Endodermal cell (in vitro differentiated cells): ENCODE data around the gene NOTCH2. TPM values are rescaled to one million over a fixed set of nuclear protein-coding genes. Genes with fewer than 3 reads are reported as not detected.

Experiments used
- DNase-seq: peaks from one replicate; pipeline ENCODE4 v3.0.0-alpha.2; 2017
- H3K27ac ChIP-seq: 2 replicates; pipeline ENCODE4 v1.5.1; 2013; ENCODE audit warnings: mild to moderate bottlenecking, low read depth, low read length, moderate library complexity
- H3K27me3 ChIP-seq: 2 replicates; pipeline ENCODE4 v1.6.1; 2013; ENCODE audit warnings: mild to moderate bottlenecking, low read length, moderate library complexity; ENCODE audit not compliant: insufficient read depth, control insufficient read depth, poor library complexity, severe bottlenecking
- H3K36me3 ChIP-seq: 2 replicates; pipeline ENCODE4 v1.7.0; 2013; ENCODE audit warnings: mild to moderate bottlenecking, low read length, moderate library complexity; ENCODE audit not compliant: control insufficient read depth, insufficient read depth
- H3K4me1 ChIP-seq: one replicate; pipeline ENCODE4 v1.7.0; 2013; ENCODE audit warnings: low read length; ENCODE audit not compliant: control insufficient read depth, insufficient read depth
- H3K4me3 ChIP-seq: 2 replicates; pipeline ENCODE4 v1.5.1; 2013; ENCODE audit warnings: mild to moderate bottlenecking, low read length, moderate library complexity
- H3K9ac ChIP-seq: 2 replicates; pipeline ENCODE4 v1.6.1; 2013; ENCODE audit warnings: mild to moderate bottlenecking, low read length, moderate library complexity; ENCODE audit not compliant: poor library complexity, severe bottlenecking; ENCODE audit errors: extremely low read depth
- H3K9me3 ChIP-seq: 2 replicates; pipeline ENCODE4 v1.6.1; 2013; ENCODE audit warnings: mild to moderate bottlenecking, low read length, moderate library complexity; ENCODE audit not compliant: control insufficient read depth
- H3K27ac Mint-ChIP-seq: 2 replicates; pipeline ENCODE4 v1.8.0; 2020; ENCODE audit warnings: mixed read lengths
- H3K27me3 Mint-ChIP-seq: 2 replicates; pipeline ENCODE4 v1.8.0; 2021; ENCODE audit warnings: mild to moderate bottlenecking, mixed read lengths; ENCODE audit not compliant: insufficient read depth
- H3K36me3 Mint-ChIP-seq: 2 replicates; pipeline ENCODE4 v1.8.0; 2020; ENCODE audit warnings: low read depth, mixed read lengths
- H3K4me1 Mint-ChIP-seq: 2 replicates; pipeline ENCODE4 v1.8.0; 2020; ENCODE audit warnings: mixed read lengths
- H3K4me3 Mint-ChIP-seq: 2 replicates; pipeline ENCODE4 v1.8.0; 2020; ENCODE audit warnings: mild to moderate bottlenecking, moderate library complexity, mixed read lengths
- H3K9me3 Mint-ChIP-seq: 2 replicates; pipeline ENCODE4 v1.8.0; 2020; ENCODE audit warnings: mild to moderate bottlenecking, mixed read lengths
- WGBS, 2 experiments: methylation state at CpG; one replicate each; pipeline versions ENCODE4 v1.1.5 to v1.1.7; 2013; ENCODE audit warnings: missing lambda C conversion rate in 2 of 2, mixed read lengths in 1 of 2; ENCODE audit not compliant: insufficient coverage in 1 of 2, insufficient read length in 1 of 2; 5-methylcytosine and 5-hydroxymethylcytosine counted together
- total RNA-seq, 2 donors: library from RNA; stranded (reverse); fragmentation: NEBNext Ultra II Directional in 1 of 2; extraction: Animal tissue kit (Norgen Biotek cat#: 25700) in 1 of 2; gene quantifications; 2 replicates in 1 of 2; 3 replicates in 1 of 2; pipeline ENCODE4 v1.2.1, GENCODE V29; 2021
- TF ChIP-seq, protein P1 (sequence below): fragments of 200-600 bp; sonication (generic); conservative IDR thresholded peaks from 2 replicates; pipeline ENCODE4 v1.5.0; 2021; ENCODE audit warnings: antibody characterized with exemption, mild to moderate bottlenecking

Gene NOTCH2
- total RNA-seq, 2 donors from 2014 or later, result 79.0 to 88.3 TPM

DNA sequence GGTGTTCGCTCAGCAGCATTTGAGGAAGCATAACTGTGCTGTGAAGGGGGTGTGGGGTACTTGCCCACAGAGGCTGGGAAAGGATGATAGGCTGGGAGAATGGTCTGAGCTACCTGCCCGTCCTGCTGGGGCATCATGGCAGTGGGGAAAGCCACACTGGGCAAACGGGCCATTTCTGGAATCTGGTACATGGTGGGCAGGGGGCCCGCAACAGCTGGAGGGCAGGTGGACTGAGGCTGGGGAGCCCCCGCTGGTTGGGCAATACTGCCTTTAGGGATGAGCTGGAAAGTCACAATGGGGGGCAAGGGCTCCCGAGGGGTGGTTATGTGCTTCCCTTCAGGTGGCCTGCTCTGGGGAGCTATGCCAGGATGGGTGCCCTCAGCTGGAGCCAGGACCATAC is 153.9 kb downstream of the NOTCH2 start:
- no peak overlapping the region for H3K27ac Mint-ChIP-seq
- TF ChIP-seq, protein P1, sequence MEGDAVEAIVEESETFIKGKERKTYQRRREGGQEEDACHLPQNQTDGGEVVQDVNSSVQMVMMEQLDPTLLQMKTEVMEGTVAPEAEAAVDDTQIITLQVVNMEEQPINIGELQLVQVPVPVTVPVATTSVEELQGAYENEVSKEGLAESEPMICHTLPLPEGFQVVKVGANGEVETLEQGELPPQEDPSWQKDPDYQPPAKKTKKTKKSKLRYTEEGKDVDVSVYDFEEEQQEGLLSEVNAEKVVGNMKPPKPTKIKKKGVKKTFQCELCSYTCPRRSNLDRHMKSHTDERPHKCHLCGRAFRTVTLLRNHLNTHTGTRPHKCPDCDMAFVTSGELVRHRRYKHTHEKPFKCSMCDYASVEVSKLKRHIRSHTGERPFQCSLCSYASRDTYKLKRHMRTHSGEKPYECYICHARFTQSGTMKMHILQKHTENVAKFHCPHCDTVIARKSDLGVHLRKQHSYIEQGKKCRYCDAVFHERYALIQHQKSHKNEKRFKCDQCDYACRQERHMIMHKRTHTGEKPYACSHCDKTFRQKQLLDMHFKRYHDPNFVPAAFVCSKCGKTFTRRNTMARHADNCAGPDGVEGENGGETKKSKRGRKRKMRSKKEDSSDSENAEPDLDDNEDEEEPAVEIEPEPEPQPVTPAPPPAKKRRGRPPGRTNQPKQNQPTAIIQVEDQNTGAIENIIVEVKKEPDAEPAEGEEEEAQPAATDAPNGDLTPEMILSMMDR, result no peak
- Histone ChIP-seq H3K4me3 (no peak overlapping the region), H3K27me3 (no peaks in the 10 kb centered on the region), H3K27ac (no peak overlapping the region), H3K9me3 (no peaks in the 10 kb centered on the region), H3K9ac (no peak overlapping the region), H3K4me1 (peaks cover 10% of the 10 kb centered on the region), H3K36me3 (peaks cover 71% of the 10 kb centered on the region)
- no peaks in the 10 kb centered on the region for H3K9me3 Mint-ChIP-seq
- peaks cover 12% of the 10 kb centered on the region for H3K4me1 Mint-ChIP-seq
- H3K27me3 Mint-ChIP-seq, result no peaks in the 10 kb centered on the region
- H3K36me3 Mint-ChIP-seq, result peaks cover 58% of the 10 kb centered on the region
- WGBS, 2 experiments, result 92 to 95% methylated on average over 3 to 6 of the region's 6 CpGs
- H3K4me3 Mint-ChIP-seq, result no peak overlapping the region
- no peak for DNase-seq

DNA sequence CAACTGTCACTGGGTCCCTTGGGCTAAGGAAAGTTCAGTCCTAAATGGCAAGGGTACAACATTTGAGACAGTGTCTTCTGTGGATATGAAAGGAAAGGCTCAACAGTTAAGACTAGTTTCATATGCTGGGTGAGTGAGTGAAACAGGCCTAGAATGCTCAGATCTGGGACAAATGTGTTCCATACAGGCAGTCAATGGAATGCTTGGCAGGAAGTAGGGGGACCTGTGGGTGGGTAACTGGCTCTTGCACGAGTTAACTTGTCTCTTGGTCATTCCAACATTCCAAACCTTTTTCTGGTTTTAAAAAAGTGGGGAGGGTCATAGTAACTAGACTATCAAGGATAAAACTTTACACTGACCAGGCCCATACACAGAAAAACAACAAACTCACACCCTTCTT is 155.4 kb downstream of the NOTCH2 start:
- Mint-ChIP-seq H3K27ac (no peak overlapping the region), H3K9me3 (no peaks in the 10 kb centered on the region), H3K36me3 (peaks cover 50% of the 10 kb centered on the region), H3K4me3 (no peak overlapping the region), H3K4me1 (peaks cover 16% of the 10 kb centered on the region), H3K27me3 (no peaks in the 10 kb centered on the region)
- no peaks in the 10 kb centered on the region for H3K9me3 ChIP-seq
- 83% methylated on average over 1 of the region's 1 CpG; no CpG with 5 or more reads in 1 of the 2 experiments for WGBS, 2 experiments
- peaks cover 7% of the 10 kb centered on the region for H3K4me1 ChIP-seq
- no peak overlapping the region for H3K9ac ChIP-seq
- no peak overlapping the region for H3K27ac ChIP-seq
- H3K27me3 ChIP-seq, result no peaks in the 10 kb centered on the region
- peaks cover 61% of the 10 kb centered on the region for H3K36me3 ChIP-seq
- no peak overlapping the region for H3K4me3 ChIP-seq
- no peak for DNase-seq
- TF ChIP-seq, protein P1, result no peak

DNA sequence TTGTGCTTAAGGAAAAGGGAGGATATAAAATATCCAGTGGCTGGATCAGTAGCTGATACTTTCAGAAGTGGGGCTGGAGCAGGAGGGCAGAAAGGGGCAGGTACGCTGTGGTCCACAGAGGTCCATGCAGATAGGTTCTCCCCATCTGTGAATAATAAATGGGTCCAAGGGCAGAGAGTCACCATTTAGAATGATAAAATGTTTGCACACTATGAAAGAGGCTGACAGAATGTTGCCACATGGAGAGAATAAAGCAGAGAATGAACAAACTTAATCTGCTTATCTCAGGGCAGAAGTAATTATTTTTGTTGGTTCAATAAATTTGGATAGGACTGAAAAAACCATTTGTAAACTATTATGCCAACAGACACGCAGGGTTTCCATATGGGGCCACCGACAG is 156.5 kb downstream of the NOTCH2 start:
- Mint-ChIP-seq H3K27me3 (no peaks in the 10 kb centered on the region), H3K4me1 (peaks cover 16% of the 10 kb centered on the region), H3K9me3 (no peaks in the 10 kb centered on the region), H3K4me3 (no peak overlapping the region), H3K27ac (no peak overlapping the region), H3K36me3 (peaks cover 38% of the 10 kb centered on the region)
- H3K36me3 ChIP-seq, result peaks cover 50% of the 10 kb centered on the region
- H3K27ac ChIP-seq, result no peak overlapping the region
- H3K27me3 ChIP-seq, result no peaks in the 10 kb centered on the region
- no peaks in the 10 kb centered on the region for H3K9me3 ChIP-seq
- peaks cover 7% of the 10 kb centered on the region for H3K4me1 ChIP-seq
- WGBS, 2 experiments, result 95 to 100% methylated on average over 3 of the region's 3 CpGs
- TF ChIP-seq, protein P1, result no peak
- no peak overlapping the region for H3K9ac ChIP-seq
- H3K4me3 ChIP-seq, result no peak overlapping the region
- DNase-seq, result no peak
